A673 (cell line): ENCODE results near the gene G3BP2.

ENCODE experiments used
- EZH2 ChIP-seq: fragments of 200-600 bp; sonication (generic); IDR thresholded peaks from 2 replicates; pipeline ENCODE4 v1.6.1; 2017; ENCODE audit warnings: borderline replicate concordance, low read depth, mild to moderate bottlenecking, mixed read lengths, antibody characterized with exemption, low read length; ENCODE audit not compliant: poor library complexity, severe bottlenecking
- TF ChIP-seq, protein P1 (sequence below): fragments of 300-800, 200-600 bp; sonication (generic); conservative IDR thresholded peaks from 2 replicates; pipeline ENCODE4 v1.5.1; 2017; ENCODE audit warnings: low read depth, mild to moderate bottlenecking, antibody characterized with exemption, low read length, moderate library complexity, mixed read lengths

DNA sequence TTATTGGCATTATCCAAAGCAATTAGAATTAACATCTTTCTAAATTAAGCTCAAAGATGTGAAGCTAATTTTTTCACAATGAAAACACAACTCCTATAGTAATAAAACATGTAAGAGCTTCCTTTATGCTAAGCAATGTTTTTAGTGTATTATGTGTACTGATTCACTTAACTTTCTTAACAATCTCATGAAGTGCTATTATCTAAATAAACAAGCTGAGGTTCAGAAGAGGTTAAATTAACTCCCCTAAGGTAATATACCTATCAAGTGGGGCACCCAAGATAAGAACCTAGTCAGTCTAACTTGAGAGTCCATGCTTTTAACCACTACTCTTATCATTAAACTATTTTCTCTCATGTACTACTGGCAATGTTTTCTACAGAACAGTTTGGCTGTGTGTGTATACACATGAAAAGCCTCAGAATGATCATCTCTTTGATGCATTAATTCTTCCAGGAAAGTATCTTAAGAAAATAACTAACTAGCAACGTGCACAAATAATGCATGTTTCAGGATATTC lies 13.6 kb downstream of the G3BP2 start:
- TF ChIP-seq, protein P1, sequence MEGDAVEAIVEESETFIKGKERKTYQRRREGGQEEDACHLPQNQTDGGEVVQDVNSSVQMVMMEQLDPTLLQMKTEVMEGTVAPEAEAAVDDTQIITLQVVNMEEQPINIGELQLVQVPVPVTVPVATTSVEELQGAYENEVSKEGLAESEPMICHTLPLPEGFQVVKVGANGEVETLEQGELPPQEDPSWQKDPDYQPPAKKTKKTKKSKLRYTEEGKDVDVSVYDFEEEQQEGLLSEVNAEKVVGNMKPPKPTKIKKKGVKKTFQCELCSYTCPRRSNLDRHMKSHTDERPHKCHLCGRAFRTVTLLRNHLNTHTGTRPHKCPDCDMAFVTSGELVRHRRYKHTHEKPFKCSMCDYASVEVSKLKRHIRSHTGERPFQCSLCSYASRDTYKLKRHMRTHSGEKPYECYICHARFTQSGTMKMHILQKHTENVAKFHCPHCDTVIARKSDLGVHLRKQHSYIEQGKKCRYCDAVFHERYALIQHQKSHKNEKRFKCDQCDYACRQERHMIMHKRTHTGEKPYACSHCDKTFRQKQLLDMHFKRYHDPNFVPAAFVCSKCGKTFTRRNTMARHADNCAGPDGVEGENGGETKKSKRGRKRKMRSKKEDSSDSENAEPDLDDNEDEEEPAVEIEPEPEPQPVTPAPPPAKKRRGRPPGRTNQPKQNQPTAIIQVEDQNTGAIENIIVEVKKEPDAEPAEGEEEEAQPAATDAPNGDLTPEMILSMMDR = no peak
- TF ChIP-seq EZH2 = no peak
